GM23338 (cell line): Measurements from ENCODE around the gene CYGB.

Experiments used
- CTCF ChIP-seq, 2 experiments: fragments of 200-600 bp in 1 of 2; sonication (generic) in 1 of 2; conservative IDR thresholded peaks; 2 replicates each; pipeline versions ENCODE4 v1.5.1 to v1.6.1; 2016 to 2017; ENCODE audit warnings: antibody characterized with exemption in 2 of 2, low read depth in 2 of 2, mild to moderate bottlenecking in 2 of 2, moderate library complexity in 1 of 2
- EZH2 ChIP-seq: fragments of 200-600 bp; sonication (generic); IDR thresholded peaks from one replicate; pipeline ENCODE4 v1.8.0; 2017; ENCODE audit warnings: antibody characterized with exemption, mild to moderate bottlenecking, low read depth; ENCODE audit not compliant: unreplicated experiment
- EZH2phosphoT487 ChIP-seq: fragments of 200-600 bp; sonication (generic); IDR thresholded peaks from one replicate; pipeline ENCODE4 v1.8.1; 2018; ENCODE audit warnings: antibody characterized with exemption; ENCODE audit not compliant: unreplicated experiment
- POLR2AphosphoS5 ChIP-seq: IDR thresholded peaks from 2 replicates; pipeline ENCODE4 v1.6.1; 2016; ENCODE audit warnings: antibody characterized with exemption, low read depth

DNA sequence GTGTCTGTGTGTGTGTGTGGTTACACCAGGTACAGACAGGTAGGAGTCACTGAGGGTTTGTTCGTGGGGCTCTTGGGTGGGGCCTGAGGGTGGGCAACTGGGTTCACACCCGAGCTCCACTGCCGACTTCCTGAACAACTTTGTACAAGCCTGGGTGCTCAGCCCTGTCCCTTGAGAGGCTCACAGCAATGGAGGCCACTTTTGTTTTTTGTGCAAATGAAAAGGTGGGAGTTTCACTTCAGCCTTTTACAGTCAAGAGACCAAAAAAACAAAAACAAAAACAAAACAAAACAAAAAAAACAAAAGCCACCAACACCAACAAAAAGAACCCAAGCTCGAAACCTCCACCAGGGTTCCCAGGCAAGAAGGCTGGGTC is 38.6 kb downstream of the CYGB start:
- no peak for TF ChIP-seq POLR2AphosphoS5
- TF ChIP-seq CTCF (conservative IDR thresholded peaks at IDR 0.05; ENCODE audit: low read depth in 2 of 2), result no peak
- TF ChIP-seq EZH2phosphoT487, result no peak
- TF ChIP-seq EZH2, result no peak
